ENCODE results near the gene ENG.

GRCh38 chr9:127816362-127816725 is 38.1 kb downstream of the ENG start:
- TF ChIP-seq RCOR1 (IDR thresholded peaks at IDR 0.05; ENCODE audit: low read depth, low read length) (no peak), JUNB (IDR thresholded peaks at IDR 0.05) (no peak), RFX5 (IDR thresholded peaks at IDR 0.05) (no peak), CTCF (IDR thresholded peaks at IDR 0.05) (no peak), CBX8 (IDR thresholded peaks at IDR 0.05) (no peak)
